WTC11 (cell line): ENCODE results near the gene BRME1. TPM values are rescaled to one million over a fixed set of nuclear protein-coding genes. Genes with fewer than 3 reads are reported as not detected.

Experiments used
- ATAC-seq: fragments of 200-7000 bp; cut with Tn5 transposase; 2 replicates; pipeline ENCODE4 v1.10.0; 2021; ENCODE audit warnings: mild to moderate bottlenecking, moderate library complexity
- CTCF ChIA-PET: fragments of 300-600 bp; sonication (Branson Sonifier 250); formaldehyde crosslinking; loops from one replicate; lab custom pipeline; 2021; ENCODE audit warnings: antibody characterized with exemption; lab: Charles Lee
- POLR2A ChIA-PET: fragments of 350-600 bp; sonication (Branson Sonifier 250); formaldehyde crosslinking; loops from one replicate; lab custom pipeline; 2021; ENCODE audit warnings: antibody characterized with exemption; lab: Charles Lee
- DNase-seq: peaks from one replicate; pipeline ENCODE4 v3.0.0; 2021; ENCODE audit warnings: low spot score
- H3K27ac Mint-ChIP-seq: 2 replicates; pipeline ENCODE4 v1.8.0; 2021; ENCODE audit warnings: mixed read lengths
- H3K27me3 Mint-ChIP-seq: 2 replicates; pipeline ENCODE4 v1.8.0; 2021; ENCODE audit warnings: low read depth, mild to moderate bottlenecking, moderate library complexity, mixed read lengths
- H3K36me3 Mint-ChIP-seq: 2 replicates; pipeline ENCODE4 v1.8.0; 2021; ENCODE audit warnings: mixed read lengths
- H3K4me1 Mint-ChIP-seq: 2 replicates; pipeline ENCODE4 v1.8.0; 2022; ENCODE audit warnings: mixed read lengths
- H3K4me3 Mint-ChIP-seq: 2 replicates; pipeline ENCODE4 v1.8.0; 2021; ENCODE audit warnings: mild to moderate bottlenecking, moderate library complexity, mixed read lengths
- H3K9me3 Mint-ChIP-seq: 2 replicates; pipeline ENCODE4 v1.8.0; 2021; ENCODE audit warnings: mixed read lengths
- E2F5 ChIP-seq: sonication (generic); formaldehyde crosslinking; IDR thresholded peaks from 2 replicates; pipeline ENCODE4 v1.8.1; 2022; ENCODE audit warnings: mild to moderate bottlenecking, moderate library complexity, missing genetic modification reagents
- ELF4 ChIP-seq: sonication (generic); formaldehyde crosslinking; IDR thresholded peaks from 2 replicates; pipeline ENCODE4 v1.8.1; 2022; ENCODE audit warnings: low read depth, mild to moderate bottlenecking, moderate library complexity, missing genetic modification reagents
- EMX1 ChIP-seq: fragments of 250-450 bp; sonication (Bioruptor Pico); IDR thresholded peaks from 2 replicates; pipeline ENCODE4 v1.8.0; 2021; ENCODE audit warnings: mild to moderate bottlenecking
- HMGA2 ChIP-seq: fragments of 250-450 bp; sonication (Bioruptor Pico); IDR thresholded peaks from 2 replicates; pipeline ENCODE4 v1.4.0; 2021; ENCODE audit warnings: mild to moderate bottlenecking, moderate library complexity
- IRF2 ChIP-seq: sonication (generic); formaldehyde crosslinking; IDR thresholded peaks from 2 replicates; pipeline ENCODE4 v1.8.0; 2022; ENCODE audit warnings: low read depth, missing genetic modification reagents, borderline replicate concordance
- MLX ChIP-seq: sonication (generic); formaldehyde crosslinking; IDR thresholded peaks from 2 replicates; pipeline ENCODE4 v1.8.1; 2023; ENCODE audit warnings: mild to moderate bottlenecking, missing genetic modification reagents, moderate library complexity
- MYBL2 ChIP-seq: sonication (generic); formaldehyde crosslinking; IDR thresholded peaks from 2 replicates; pipeline ENCODE4 v1.8.1; 2023; ENCODE audit warnings: mild to moderate bottlenecking, moderate library complexity, missing genetic modification reagents
- NFE2L1 ChIP-seq: sonication (generic); formaldehyde crosslinking; IDR thresholded peaks from 2 replicates; pipeline ENCODE4 v1.8.1; 2023; ENCODE audit warnings: missing genetic modification reagents
- NR2C2 ChIP-seq: sonication (generic); formaldehyde crosslinking; IDR thresholded peaks from 2 replicates; pipeline ENCODE4 v1.8.0; 2022; ENCODE audit warnings: mild to moderate bottlenecking, missing genetic modification reagents
- SMAD3 ChIP-seq: sonication (generic); formaldehyde crosslinking; IDR thresholded peaks from 2 replicates; pipeline ENCODE4 v1.8.0; 2022; ENCODE audit warnings: missing genetic modification reagents, mild to moderate bottlenecking, borderline replicate concordance
- SOX15 ChIP-seq: fragments of 250-450 bp; sonication (Bioruptor Pico); IDR thresholded peaks from 2 replicates; pipeline ENCODE4 v1.9.0; 2021; ENCODE audit warnings: mild to moderate bottlenecking
- TEAD1 ChIP-seq: sonication (generic); formaldehyde crosslinking; IDR thresholded peaks from 2 replicates; pipeline ENCODE4 v1.8.0; 2022; ENCODE audit warnings: mild to moderate bottlenecking, missing genetic modification reagents
- USF1 ChIP-seq: sonication (generic); formaldehyde crosslinking; IDR thresholded peaks from 2 replicates; pipeline ENCODE4 v1.8.0; 2022; ENCODE audit warnings: mild to moderate bottlenecking, missing genetic modification reagents
- USF2 ChIP-seq: sonication (generic); formaldehyde crosslinking; IDR thresholded peaks from 2 replicates; pipeline ENCODE4 v1.8.1; 2023; ENCODE audit warnings: mild to moderate bottlenecking, missing genetic modification reagents, moderate library complexity
- ZNF317 ChIP-seq: sonication (generic); formaldehyde crosslinking; IDR thresholded peaks from 2 replicates; pipeline ENCODE4 v1.8.1; 2023; ENCODE audit warnings: low read depth, mild to moderate bottlenecking, moderate library complexity, missing genetic modification reagents, borderline replicate concordance
- ZNF416 ChIP-seq: fragments of 250-450 bp; sonication (Bioruptor Pico); IDR thresholded peaks from 2 replicates; pipeline ENCODE4 v1.9.0; 2021; ENCODE audit warnings: mild to moderate bottlenecking, inconsistent platforms
- ZNF425 ChIP-seq: fragments of 250-450 bp; sonication (Bioruptor Pico); conservative IDR thresholded peaks from 2 replicates; pipeline ENCODE4 v1.9.0; 2021; ENCODE audit warnings: mild to moderate bottlenecking
- total RNA-seq: library from RNA; stranded (reverse); gene quantifications from 3 replicates; pipeline ENCODE4 v1.2.3, GENCODE V29; 2021
- TF ChIP-seq, protein P1 (sequence below): sonication (generic); formaldehyde crosslinking; IDR thresholded peaks from 2 replicates; pipeline ENCODE4 v1.8.1; 2023; ENCODE audit warnings: mild to moderate bottlenecking, missing genetic modification reagents, borderline replicate concordance
- TF ChIP-seq, protein P2 (sequence below): sonication (generic); formaldehyde crosslinking; conservative IDR thresholded peaks from 2 replicates; pipeline ENCODE4 v1.8.1; 2022; ENCODE audit warnings: mild to moderate bottlenecking, missing genetic modification reagents
- TF ChIP-seq, protein P3 (sequence below): sonication (generic); formaldehyde crosslinking; IDR thresholded peaks from 2 replicates; pipeline ENCODE4 v1.8.0; 2022; ENCODE audit warnings: mild to moderate bottlenecking, missing genetic modification reagents

Gene BRME1
- total RNA-seq, 1 experiment from 2014 or later = 5.0 TPM

- TF ChIP-seq E2F5 (CRISPR knock-in tag) (no peak), MYBL2 (CRISPR knock-in tag) (no peak), MLX (CRISPR knock-in tag) (no peak), ZNF416 (no peak), ZNF317 (no peak), USF2 (CRISPR knock-in tag) (no peak), TEAD1 (CRISPR knock-in tag) (no peak)
- ChIA-PET CTCF (interaction anchor here (0.7 to 2.9 kb wide), 26 partner anchors 9 to 120 kb away, joined by 3 to 39 read pairs (median 5); partner anchors contain the start of genes CC2D1A, IL27RA, MISP3 and PODNL1), POLR2A (interaction anchor here (0.5 to 2.4 kb wide), 9 partner anchors 9 to 175 kb away, joined by 3 to 23 read pairs (median 4); partner anchors contain the start of genes IL27RA and PODNL1)
- peak overlapping the region; percentile 87 for H3K4me3 Mint-ChIP-seq
- ATAC-seq (peak; percentile 11; the same call in 1 of the 2 replicates), DNase-seq (peak; percentile 32)
- peak overlapping the region; percentile 57 for H3K27ac Mint-ChIP-seq
- peaks cover 8% of the 10 kb centered on the region for H3K4me1 Mint-ChIP-seq
- H3K27me3 Mint-ChIP-seq = no peaks in the 10 kb centered on the region; the same call in none of the 2 replicates
- peaks cover 19% of the 10 kb centered on the region for H3K36me3 Mint-ChIP-seq
- H3K9me3 Mint-ChIP-seq = no peaks in the 10 kb centered on the region
Observed at GRCh38 chr19:13952931-13953531, 47.1 kb upstream of the BRME1 start.

- peaks cover 8% of the 10 kb centered on the region for H3K4me1 Mint-ChIP-seq
- peaks cover 19% of the 10 kb centered on the region for H3K36me3 Mint-ChIP-seq
- H3K27ac Mint-ChIP-seq = peak within 1 kb of the TSS; percentile 57
- H3K27me3 Mint-ChIP-seq = no peaks in the 10 kb centered on the region; the same call in none of the 2 replicates
- peak within 1 kb of the TSS; percentile 87 for H3K4me3 Mint-ChIP-seq
- ChIA-PET POLR2A (interaction anchor here (0.6 to 2.4 kb wide), 8 partner anchors 10 to 184 kb away, joined by 3 to 23 read pairs (median 4); partner anchors contain the start of genes ASF1B, IL27RA and PODNL1), CTCF (interaction anchor here (0.6 to 2.9 kb wide), 29 partner anchors 10 to 120 kb away, joined by 3 to 39 read pairs (median 5); partner anchors contain the start of genes CC2D1A, IL27RA, MISP3 and PODNL1)
- no peaks in the 10 kb centered on the region for H3K9me3 Mint-ChIP-seq
- ATAC-seq = peak; percentile 98
- DNase-seq = peak; percentile 99
- TF ChIP-seq HMGA2 (CRISPR knock-in tag) (no peak), SMAD3 (no peak), ZNF425 (no peak), NR2C2 (CRISPR knock-in tag) (no peak), EMX1 (CRISPR knock-in tag) (no peak), USF1 (CRISPR knock-in tag) (no peak; the same call in 1 of the 2 replicates), SOX15 (CRISPR knock-in tag) (no peak), NFE2L1 (CRISPR knock-in tag) (no peak), IRF2 (CRISPR knock-in tag) (no peak), ELF4 (CRISPR knock-in tag) (no peak)
- TF ChIP-seq, protein P1, sequence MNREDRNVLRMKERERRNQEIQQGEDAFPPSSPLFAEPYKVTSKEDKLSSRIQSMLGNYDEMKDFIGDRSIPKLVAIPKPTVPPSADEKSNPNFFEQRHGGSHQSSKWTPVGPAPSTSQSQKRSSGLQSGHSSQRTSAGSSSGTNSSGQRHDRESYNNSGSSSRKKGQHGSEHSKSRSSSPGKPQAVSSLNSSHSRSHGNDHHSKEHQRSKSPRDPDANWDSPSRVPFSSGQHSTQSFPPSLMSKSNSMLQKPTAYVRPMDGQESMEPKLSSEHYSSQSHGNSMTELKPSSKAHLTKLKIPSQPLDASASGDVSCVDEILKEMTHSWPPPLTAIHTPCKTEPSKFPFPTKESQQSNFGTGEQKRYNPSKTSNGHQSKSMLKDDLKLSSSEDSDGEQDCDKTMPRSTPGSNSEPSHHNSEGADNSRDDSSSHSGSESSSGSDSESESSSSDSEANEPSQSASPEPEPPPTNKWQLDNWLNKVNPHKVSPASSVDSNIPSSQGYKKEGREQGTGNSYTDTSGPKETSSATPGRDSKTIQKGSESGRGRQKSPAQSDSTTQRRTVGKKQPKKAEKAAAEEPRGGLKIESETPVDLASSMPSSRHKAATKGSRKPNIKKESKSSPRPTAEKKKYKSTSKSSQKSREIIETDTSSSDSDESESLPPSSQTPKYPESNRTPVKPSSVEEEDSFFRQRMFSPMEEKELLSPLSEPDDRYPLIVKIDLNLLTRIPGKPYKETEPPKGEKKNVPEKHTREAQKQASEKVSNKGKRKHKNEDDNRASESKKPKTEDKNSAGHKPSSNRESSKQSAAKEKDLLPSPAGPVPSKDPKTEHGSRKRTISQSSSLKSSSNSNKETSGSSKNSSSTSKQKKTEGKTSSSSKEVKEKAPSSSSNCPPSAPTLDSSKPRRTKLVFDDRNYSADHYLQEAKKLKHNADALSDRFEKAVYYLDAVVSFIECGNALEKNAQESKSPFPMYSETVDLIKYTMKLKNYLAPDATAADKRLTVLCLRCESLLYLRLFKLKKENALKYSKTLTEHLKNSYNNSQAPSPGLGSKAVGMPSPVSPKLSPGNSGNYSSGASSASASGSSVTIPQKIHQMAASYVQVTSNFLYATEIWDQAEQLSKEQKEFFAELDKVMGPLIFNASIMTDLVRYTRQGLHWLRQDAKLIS (CRISPR knock-in tag) = no peak
- TF ChIP-seq, protein P2, sequence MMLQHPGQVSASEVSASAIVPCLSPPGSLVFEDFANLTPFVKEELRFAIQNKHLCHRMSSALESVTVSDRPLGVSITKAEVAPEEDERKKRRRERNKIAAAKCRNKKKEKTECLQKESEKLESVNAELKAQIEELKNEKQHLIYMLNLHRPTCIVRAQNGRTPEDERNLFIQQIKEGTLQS (CRISPR knock-in tag) = no peak
- TF ChIP-seq, protein P3, sequence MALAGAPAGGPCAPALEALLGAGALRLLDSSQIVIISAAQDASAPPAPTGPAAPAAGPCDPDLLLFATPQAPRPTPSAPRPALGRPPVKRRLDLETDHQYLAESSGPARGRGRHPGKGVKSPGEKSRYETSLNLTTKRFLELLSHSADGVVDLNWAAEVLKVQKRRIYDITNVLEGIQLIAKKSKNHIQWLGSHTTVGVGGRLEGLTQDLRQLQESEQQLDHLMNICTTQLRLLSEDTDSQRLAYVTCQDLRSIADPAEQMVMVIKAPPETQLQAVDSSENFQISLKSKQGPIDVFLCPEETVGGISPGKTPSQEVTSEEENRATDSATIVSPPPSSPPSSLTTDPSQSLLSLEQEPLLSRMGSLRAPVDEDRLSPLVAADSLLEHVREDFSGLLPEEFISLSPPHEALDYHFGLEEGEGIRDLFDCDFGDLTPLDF = no peak
Observed at GRCh38 chr19:13952154-13952930, 46.4 kb upstream of the BRME1 start, which contains the start of gene DCAF15. TSS of gene DCAF15 (plus strand) at chr19:13952509. CDS start at chr19:13952513, 4 bp downstream.
